NCI-H1105 treated with DMSO at 0.1 percent for 48 hours (cell line): Measurements from ENCODE around the gene TMEM115.

ENCODE experiments used
- DNase-seq: peaks from one replicate; lab custom pipeline; 2025; lab: John Stamatoyannopoulos, UW

Gene TMEM115

GRCh38 chr3:50358911-50359759 lies at the start of gene TMEM115:
Gene TMEM115 (minus strand): TSS chr3:50359521. CDS start chr3:50359063, 458 bp downstream.
- DNase-seq, result peak; percentile 95

GRCh38 chr3:50408443-50408944 lies 49.2 kb upstream of the TMEM115 start:
- no peak for DNase-seq

- no peak for DNase-seq
These were observed 47.2 kb upstream of the TMEM115 start for GRCh38 chr3:50406487-50406886.

GRCh38 chr3:50405249-50405648 lies 45.9 kb upstream of the TMEM115 start:
- DNase-seq, result no peak

- no peak for DNase-seq
These were observed 42.8 kb upstream of the TMEM115 start for GRCh38 chr3:50401978-50402595.

- DNase-seq, result no peak
These were observed 37.2 kb upstream of the TMEM115 start for GRCh38 chr3:50396502-50396901.

- DNase-seq, result no peak
These were observed 35.9 kb upstream of the TMEM115 start for GRCh38 chr3:50395070-50395860.

GRCh38 chr3:50393061-50393460 lies 33.7 kb upstream of the TMEM115 start:
- DNase-seq, result no peak

- no peak for DNase-seq
These were observed 32.9 kb upstream of the TMEM115 start for GRCh38 chr3:50392101-50392715.

- peak; percentile 77 for DNase-seq
These were observed 31.3 kb upstream of the TMEM115 start for GRCh38 chr3:50390508-50391224.

- no peak for DNase-seq
These were observed 30.1 kb upstream of the TMEM115 start for GRCh38 chr3:50389414-50389767.

- DNase-seq, result no peak
These were observed 29.5 kb upstream of the TMEM115 start for GRCh38 chr3:50388720-50389413.

- DNase-seq, result no peak
These were observed 28.8 kb upstream of the TMEM115 start for GRCh38 chr3:50388016-50388719.

- no peak for DNase-seq
These were observed 26.4 kb upstream of the TMEM115 start for GRCh38 chr3:50385754-50386153.

GRCh38 chr3:50383750-50384149 lies 24.4 kb upstream of the TMEM115 start:
- no peak for DNase-seq

GRCh38 chr3:50382722-50383121 lies 23.4 kb upstream of the TMEM115 start:
- no peak for DNase-seq

- peak; percentile 78 for DNase-seq
These were observed 22.1 kb upstream of the TMEM115 start for GRCh38 chr3:50381383-50381782.

- DNase-seq, result no peak
These were observed 21.2 kb upstream of the TMEM115 start for GRCh38 chr3:50380405-50381085.

- DNase-seq, result no peak
These were observed 19.4 kb upstream of the TMEM115 start for GRCh38 chr3:50378757-50379156.

- no peak for DNase-seq
These were observed 18.7 kb upstream of the TMEM115 start for GRCh38 chr3:50378024-50378423.
